HG03469 (cell line): ENCODE results near the gene RAB5IF.
"Not testable (repeated sequence)": the region's sequence is repeated elsewhere in the genome, so short reads cannot be mapped to it uniquely, and the experiment has no call there.

Experiments
- ATAC-seq: cut with Tn5 transposase; IDR thresholded peaks from one replicate; pipeline ENCODE4 v1.9.1; 2021; ENCODE audit warnings: mild to moderate bottlenecking, moderate library complexity, moderate number of reproducible peaks; ENCODE audit not compliant: unreplicated experiment

The RAB5IF gene

DNA sequence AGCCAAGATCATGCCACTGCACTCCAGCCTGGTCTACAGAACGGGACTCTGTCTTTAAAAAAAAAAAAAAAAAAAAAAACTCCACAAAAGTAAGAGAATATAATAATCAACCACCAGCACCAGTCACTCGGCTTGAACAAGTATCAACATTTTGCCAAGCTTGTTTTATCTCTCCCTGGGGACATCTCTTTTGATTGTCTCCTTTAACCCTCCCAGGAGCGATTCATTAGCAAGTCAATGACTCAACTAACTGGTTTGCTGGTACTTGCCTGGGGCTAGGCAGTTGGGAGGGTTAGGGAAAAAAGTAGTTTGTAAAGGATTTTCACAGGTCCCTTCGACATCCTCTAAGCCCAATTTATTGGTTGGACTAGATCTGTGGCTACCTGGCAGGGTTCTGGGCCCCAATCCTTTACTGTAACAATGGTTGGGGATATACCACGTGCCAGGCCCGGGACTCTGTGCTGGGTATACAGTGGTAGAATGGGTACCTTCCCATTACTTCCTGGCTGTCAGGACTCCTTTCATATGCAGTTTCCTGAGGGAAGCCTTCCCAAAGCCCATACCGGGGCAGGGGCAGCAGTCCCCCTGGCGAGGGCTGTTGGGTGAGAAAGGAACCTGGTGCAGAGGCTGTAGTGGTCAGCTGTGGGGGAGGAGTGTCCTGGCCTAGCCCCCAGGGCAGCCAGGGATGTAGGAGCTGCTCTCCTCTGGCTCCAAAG lies 20.0 kb upstream of the RAB5IF start:
- no peak for ATAC-seq

DNA sequence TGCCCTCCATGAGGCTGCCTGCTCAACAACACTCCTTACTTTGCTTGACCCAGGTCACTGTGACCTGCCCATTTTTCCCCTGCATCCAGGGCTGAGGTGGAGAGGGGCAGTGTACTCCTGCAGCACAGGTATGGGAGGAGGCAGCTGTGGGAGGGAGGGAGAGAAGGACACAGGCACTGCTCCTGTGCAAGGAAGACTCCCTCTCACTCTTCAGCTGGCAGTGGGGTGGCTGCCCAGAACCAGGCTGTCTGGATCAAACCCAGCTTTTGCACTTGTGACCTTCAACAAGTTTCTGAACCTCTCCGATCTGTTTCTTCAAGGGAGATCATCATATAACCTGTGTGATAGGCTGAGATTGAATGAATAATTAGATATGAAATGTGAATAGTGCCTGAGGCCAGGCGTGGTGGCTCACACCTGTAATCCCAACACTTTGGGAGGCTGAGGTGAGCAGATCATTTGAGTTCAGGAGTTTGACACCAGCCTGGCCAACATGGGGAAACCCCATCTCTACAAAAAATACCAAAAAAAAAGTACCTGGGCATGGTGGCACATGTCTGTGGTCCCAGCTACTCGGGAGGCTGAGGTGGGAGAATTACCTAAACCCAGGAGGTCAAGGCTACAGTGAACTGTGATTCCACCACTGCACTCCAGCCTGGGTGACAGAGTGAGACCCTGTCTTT lies 18.1 kb upstream of the RAB5IF start:
- no peak for ATAC-seq

- no peak for ATAC-seq
Observed at GRCh38 chr20:36591281-36591680, 14.3 kb upstream of the RAB5IF start.

DNA sequence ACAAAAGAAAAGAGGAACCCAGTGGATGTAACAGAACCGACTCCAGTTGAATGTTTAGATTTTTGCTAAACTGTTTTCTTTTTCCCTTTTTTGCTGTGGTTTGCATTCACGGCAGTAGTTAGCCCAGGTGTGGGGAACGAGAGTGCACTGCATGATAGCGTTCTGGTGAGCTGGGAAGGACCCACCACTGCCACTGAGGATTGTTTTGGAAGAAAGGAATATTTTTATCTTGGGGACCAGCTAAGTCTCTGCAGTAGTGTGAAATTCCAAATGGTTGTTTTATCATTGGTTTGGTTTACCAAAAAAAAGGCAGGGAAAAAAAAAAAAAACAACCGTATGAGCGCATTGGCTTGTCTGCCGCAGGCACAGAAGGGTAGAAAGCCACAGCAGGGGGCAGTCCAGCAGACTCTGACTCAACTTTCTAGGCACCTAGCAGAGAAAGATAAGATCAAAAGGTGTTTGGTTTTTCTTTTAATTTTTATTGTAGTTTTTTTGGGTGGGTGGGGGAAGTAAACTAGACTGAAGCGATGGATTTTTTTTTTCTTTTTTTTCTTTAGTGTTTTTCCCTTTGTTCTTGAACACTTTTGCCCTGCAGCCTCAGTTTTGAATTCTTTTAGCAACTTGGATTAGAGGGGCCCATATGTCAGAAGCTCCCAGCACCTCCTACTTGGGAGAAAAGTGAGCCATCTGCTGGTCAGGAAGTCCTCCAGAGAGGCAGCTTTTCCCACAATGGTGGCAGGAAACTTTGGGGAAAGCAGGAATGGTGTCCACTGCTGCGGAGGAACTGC lies 13.5 kb upstream of the RAB5IF start:
- no peak for ATAC-seq

DNA sequence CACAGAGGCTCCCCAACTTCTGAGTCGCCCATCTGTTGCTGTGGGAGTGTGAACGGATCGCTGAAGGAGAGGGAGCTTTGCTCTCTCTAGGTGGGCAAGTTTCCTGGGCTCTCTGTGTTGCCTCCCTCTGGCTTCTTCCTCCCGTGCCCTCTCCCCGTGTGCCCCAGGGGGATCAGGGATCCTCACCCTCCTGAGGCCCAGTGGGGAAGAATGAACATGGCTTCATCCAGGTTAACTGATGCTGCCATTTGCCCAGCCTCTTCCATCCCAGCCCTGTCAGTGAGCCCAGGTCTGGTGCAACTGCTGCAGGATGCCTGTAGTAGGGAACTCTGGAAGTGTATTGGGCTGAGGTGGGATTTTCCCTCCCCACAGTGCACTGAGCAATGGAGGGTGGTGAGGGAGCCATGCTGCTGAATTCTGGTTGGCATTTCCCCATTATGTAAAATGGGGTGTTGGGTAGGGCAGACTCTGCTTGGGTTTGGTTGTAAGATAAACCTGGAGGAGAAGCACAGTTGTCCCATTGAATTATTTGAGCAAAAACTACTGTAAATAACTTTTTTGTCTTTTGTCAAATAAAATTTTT lies 12.1 kb upstream of the RAB5IF start:
- ATAC-seq = no peak

DNA sequence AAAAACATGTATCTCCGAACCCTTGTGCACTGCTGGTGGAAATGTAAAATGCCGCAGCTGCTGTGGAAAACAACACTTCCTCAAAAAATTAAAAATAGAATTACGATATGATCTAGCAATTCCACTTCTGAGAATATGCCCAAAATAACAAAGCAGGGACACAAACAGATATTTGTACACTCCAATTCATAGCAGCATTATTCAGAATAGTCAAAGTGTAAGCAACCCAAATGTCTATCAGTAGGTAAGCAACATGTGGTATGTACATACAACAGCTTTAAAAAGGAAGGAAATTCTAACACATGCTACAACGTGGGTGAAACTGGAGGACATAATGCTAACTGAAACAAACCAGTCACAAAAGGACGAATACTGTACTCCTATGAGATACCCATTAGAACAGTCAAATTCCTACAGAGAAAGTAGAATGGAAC lies 5.7 kb upstream of the RAB5IF start:
- no peak for ATAC-seq

DNA sequence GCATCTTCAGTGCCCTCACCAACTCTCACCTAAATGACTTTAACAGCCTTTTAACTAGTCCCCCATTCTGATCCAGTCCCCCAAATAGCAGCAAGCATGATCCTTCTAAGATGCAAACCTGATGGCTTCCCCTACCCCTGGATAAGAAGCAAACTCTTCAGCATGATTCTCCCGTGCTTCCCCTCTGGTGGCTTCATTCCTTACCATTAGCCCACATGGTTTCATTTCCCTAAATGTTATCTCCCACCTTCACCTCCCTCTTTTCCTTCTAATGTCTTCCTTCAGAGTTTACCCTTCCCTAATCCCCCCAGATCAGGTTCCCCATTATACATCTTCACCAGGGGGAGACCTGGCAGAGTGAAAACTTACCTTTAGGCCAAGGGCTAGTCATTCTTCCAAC lies 4.0 kb upstream of the RAB5IF start:
- no peak for ATAC-seq

DNA sequence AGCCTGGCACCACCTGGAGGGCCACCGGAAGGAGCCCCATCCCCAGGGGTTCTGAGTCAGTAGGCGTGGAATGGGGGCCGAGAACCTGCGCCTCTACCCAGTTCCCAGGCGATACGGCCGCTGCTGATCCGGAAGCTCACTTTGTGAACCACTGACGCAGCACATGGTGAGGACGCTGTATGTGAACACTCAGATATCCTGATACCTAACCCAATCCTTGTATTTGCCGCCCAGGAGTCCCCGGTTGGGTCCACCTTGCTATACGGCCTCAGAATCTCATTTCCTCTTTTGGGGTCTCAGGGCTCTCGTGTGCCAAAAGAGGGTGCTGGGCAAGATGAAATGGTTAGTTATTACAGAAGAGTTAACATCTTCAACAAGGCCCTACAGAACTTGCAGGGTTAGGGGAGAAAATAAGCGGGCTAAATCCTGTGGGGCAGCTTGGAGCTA lies 604 bp upstream of the RAB5IF start:
- ATAC-seq = peak; percentile 6

- no peak for ATAC-seq
Observed at GRCh38 chr20:36606158-36607066, 833 bp downstream of the RAB5IF start.

- no peak for ATAC-seq
Observed at GRCh38 chr20:36607586-36608387, 2.2 kb downstream of the RAB5IF start.

- ATAC-seq = not testable (repeated sequence)
Observed at GRCh38 chr20:36608388-36608728, 2.8 kb downstream of the RAB5IF start.

DNA sequence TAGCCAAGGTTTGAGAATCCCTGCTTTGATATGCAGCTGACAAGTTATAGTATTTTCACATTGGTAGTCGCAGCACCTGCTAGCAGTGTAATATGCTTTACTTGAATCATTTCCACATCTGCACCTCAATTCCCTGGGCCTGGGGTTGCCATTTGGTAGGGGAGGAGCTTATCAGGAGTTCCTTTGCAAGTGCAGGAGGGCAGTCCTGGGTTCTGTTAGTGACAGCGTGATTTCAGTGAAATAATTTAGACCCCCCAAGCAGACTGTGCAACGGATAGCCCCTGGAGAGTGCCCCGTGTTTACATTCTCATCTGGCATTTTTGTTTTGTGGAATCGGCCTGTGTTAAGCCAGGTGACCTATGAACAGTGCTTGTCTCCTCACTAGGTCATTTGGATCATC lies 6.0 kb downstream of the RAB5IF start:
- no peak for ATAC-seq

DNA sequence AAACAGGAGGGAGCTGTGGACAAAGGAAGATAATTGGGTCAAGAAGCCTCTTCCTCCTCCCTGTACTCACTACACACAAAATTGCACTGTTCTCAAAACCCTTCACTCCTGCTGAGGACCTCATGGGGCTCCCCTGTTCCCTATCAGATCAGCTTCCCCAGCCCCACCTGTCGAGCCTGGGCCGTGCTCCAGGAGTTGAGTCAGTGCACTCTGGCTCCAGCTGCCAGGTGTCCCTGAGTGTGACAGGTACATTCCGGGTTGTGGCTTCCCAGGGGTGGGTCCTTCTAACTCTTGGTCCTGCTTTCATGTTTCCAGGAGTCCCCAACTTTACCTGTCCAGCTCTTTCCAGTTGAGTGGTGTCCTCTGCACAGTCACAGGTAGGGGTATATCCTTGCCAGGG lies 8.4 kb downstream of the RAB5IF start:
- no peak for ATAC-seq

DNA sequence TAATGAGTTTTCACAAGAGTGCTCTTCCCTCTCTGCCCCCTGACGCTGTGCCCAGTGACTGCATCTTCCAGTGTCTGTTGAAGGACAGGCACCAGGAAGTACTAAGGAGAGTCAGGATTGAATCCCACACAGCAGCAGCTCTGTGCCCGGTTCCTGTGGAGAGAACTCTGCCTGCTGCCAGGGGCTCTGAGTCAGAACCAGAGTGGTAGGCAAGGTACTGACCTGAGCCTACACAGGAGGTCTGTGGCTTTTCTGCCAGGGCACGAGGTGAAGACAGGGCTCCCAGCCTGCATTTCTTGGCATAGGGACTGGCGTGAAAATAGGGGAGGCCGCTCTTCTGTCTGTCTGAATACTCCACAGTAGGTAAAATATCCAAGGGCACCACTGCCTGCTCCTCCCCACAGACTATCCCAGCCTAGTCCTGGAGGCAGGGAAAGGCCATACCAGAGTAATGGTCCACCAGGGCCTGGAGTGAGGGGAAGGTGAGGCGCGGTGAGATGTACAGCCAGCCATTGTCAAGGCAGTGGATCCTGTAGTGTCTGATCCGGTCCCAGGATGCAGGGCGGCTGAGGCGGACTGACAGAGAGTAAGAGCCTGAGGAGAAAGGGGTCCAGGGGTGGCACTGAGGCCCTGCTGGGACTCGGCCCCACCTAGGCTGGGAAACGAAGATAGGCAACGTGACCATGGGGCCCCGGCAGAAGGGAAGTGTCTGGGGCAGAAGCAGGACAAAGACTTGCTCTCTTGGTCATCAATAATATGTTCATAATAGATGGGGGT lies 9.4 kb downstream of the RAB5IF start:
- ATAC-seq = no peak

DNA sequence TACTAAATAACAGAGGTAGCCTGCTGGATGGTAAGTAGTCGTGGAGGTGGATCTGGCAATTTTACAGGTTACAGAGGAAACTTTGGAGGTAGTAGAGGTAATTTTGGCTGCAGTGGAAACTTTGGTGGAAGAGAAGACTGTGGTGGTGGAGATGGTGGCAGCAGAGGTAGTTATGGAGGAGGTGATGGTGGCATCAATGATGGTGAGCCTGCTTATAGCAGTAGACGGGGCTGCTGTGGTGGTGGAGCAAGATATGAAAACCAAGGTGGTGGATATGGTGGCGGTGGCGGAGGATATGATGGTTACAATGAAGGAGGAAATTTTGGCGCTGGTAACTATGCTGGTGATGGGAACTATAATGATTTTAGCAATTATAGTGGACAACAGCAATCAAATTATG lies 15.3 kb downstream of the RAB5IF start:
- no peak for ATAC-seq

DNA sequence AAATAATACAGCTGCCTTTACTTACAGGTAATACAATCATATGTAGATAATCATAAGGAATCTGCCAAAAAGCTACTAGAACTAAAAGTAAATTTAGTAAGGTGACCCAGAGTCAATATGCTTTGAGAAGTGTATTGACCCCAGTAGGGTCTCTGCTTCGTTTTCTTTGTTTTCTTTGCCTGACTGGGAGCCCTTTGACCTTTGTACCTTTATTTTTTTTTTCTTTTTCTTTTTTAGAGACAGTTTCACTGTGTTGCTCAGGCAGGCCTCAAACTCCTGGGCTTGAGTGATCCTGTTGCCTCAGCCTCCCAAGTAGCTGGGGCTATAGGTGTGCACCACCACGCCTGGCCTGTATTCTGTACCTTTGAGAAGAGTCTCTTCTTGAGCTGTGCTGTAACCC lies 17.9 kb downstream of the RAB5IF start:
- ATAC-seq = no peak

DNA sequence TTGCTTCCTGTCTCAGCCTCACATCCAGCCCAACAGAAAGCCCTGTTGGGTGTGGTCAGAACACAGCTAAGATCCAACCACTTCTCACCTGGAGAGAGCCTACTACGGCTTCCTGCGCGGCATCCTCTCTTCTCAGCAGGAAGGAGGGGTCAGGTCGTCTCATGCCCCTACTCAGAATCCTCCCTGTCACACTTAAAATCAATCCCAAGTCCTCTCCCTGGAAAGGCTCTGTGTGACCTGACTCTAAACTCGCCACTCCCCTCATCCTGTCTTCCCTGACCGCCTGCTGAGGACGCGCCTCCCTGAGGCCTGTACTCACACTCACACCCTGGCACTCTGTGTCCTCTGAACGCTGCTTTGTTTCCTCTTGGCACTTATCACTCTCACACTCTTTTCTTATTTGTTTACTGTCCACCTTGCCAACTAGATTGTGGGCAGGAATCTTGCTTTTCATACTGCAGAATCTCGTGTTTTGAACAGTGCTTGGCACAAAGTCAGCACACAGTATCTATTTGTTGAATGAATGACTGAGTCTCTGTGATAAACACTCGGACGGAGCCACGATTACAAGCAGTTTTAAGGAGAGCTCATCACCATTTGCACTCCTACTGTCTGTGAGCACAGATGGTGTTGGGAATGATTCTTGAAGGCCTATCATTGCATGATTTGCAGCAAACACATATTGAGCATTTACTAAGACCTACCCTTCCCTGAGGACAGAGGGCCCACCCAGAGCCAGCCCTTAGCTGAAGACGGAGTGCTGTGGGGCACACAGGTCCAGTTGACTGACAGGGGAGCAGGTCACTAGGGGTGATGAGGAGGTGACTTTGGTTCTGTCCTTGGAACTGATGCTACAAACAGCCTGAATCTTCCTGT lies 18.7 kb downstream of the RAB5IF start:
- ATAC-seq = no peak

- ATAC-seq = no peak
Observed at GRCh38 chr20:36624944-36625324, 19.4 kb downstream of the RAB5IF start.
